ENCODE results near the gene TGM3. TPM values are rescaled to one million over a fixed set of nuclear protein-coding genes. Genes with fewer than 3 reads are reported as not detected.

TGM3 gene
- total RNA-seq, 1 experiment from 2014 or later = 0.53 TPM

DNA sequence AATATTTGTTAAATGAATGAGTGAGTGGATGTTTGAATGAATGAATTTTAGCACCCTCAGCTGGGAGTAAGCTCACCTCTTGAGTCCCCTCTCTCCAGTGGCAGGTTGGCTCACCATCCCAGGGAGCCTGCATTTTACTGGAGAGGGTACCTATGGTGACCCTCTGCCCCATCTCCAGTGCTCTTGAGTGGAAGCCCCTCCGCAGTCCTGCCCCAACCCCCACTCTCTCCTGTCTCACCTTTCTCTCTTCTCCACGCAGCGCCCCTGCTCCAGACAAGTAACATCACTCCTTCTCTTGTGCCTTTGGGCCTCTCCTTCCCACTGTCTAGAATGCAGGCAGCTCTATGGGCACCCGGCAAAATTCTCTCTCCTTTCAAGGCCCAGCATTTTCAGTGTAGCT lies 11.3 kb downstream of the TGM3 start:
- no peak for DNase-seq (ENCODE audit: low spot score)

DNA sequence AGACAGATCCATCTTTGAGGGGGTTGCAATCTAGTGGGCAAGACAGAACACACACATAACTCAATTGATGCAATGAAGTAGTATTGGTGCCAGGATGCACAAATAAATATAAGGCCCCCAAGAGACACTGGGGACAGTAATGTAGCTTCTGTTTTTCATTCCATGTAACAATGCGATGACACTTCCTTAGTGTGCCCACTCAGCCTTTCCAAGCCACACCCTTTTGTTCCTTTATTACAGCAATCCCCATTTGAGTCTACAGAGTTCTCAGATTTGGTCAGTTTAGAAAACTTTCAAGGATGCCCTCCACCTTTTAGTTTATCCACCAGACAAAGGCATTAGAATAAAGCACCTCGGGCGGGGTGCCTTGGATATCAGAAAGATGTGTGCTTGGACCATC lies 15.5 kb downstream of the TGM3 start:
- no peak for DNase-seq (ENCODE audit: low spot score)

DNA sequence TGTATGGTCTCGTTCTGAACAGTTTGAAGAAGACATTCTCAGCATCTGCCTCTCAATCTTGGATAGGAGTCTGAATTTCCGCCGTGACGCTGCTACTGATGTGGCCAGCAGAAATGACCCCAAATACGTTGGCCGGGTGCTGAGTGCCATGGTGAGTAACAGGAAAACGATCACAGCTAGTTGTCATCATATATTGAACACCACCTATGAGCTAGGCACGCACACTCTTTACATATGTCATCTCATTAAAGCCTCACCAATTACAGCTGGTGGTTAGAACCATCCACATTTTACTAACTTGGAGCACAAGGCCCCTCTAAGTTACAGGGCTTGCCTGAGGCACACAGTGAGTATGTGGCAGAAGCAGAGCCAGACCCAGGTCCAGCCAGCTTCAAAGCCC lies 17.1 kb downstream of the TGM3 start:
- no peak for DNase-seq (ENCODE audit: low spot score)

- DNase-seq (ENCODE audit: low spot score) = no peak
Observed at GRCh38 chr20:2313316-2313715, 17.5 kb downstream of the TGM3 start.

DNA sequence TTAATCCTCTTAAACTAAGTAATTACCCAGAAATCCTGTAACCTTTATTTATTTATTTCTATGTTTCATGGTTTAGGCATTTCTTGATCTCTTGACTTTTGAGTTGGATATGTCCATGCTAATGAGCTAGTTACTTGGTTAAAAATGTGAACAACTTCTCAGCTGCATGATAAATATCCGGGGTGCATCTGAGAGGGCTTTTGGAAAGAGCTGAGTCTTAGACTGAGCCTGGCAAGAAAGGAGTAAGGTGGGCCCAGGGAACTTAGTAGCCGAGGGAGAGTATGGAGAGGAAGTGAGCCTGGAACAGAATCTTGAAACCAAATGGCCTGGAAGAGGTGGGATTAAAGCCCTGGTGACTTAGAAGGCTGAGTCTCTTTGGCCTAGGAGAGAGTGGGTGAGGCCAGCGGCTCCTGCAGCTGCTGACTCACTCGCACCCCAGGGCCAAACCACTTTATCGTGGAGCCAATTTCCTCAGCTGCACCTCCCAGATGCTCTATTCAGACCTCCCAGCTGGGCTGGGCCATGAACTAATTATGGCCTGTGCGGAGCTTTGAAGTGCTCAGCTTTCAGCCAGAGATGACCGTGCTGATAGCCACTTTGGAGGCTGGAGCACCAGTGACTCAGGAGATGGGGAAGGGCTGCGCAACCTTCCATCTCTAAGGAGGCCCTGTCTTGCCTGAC lies 19.1 kb downstream of the TGM3 start:
- DNase-seq (ENCODE audit: low spot score) = peak; percentile 98

- no peak for DNase-seq (ENCODE audit: low spot score)
Observed at GRCh38 chr20:2315440-2315778, 19.6 kb downstream of the TGM3 start.

DNA sequence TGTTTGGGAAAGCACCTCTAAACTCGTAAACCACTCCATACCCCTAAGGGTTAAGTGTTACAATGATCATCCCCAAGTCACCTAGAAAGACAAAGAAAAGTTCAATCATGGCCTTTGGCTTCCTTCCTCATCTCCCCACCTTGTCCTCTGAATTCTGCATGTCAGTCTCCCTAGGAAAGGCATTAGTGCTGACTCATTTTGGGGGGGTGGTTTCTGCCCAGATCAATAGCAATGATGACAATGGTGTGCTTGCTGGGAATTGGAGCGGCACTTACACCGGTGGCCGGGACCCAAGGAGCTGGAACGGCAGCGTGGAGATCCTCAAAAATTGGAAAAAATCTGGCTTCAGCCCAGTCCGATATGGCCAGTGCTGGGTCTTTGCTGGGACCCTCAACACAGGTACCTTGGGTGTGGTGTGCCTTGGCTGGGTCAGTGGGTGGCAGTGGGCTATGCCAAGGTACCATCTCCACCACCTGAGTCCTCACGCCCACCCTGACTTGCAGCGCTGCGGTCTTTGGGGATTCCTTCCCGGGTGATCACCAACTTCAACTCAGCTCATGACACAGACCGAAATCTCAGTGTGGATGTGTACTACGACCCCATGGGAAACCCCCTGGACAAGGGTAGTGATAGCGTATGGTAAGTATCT lies 21.2 kb downstream of the TGM3 start:
- DNase-seq (ENCODE audit: low spot score) = no peak

GRCh38 chr20:2320813-2321658 lies 25.2 kb downstream of the TGM3 start:
- DNase-seq (ENCODE audit: low spot score) = no peak

DNA sequence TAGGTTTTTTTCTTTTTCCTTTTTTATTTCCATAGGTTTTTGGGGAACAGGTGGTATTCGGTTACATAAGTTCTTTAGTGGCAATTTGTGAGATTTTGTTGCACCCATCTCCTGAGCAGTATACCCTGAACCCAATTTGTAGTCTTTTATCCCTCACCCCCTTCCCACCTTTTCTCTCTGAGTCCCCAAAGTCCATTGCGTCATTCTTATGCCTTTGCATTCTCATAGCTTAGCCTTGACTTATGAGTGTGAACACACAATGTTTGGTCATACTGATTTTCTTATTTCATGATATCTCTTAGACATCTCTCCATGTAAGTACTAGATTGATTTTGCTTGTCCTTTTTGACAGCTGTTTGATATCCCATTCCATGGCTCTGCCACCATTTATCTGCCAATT lies 27.2 kb downstream of the TGM3 start:
- DNase-seq (ENCODE audit: low spot score) = no peak

- DNase-seq (ENCODE audit: low spot score) = no peak
Observed at GRCh38 chr20:2326046-2326445, 30.2 kb downstream of the TGM3 start.

GRCh38 chr20:2327620-2328555 lies 32.1 kb downstream of the TGM3 start:
- no peak for DNase-seq (ENCODE audit: low spot score)

- no peak for DNase-seq (ENCODE audit: low spot score)
Observed at GRCh38 chr20:2329286-2329685, 33.5 kb downstream of the TGM3 start.

DNA sequence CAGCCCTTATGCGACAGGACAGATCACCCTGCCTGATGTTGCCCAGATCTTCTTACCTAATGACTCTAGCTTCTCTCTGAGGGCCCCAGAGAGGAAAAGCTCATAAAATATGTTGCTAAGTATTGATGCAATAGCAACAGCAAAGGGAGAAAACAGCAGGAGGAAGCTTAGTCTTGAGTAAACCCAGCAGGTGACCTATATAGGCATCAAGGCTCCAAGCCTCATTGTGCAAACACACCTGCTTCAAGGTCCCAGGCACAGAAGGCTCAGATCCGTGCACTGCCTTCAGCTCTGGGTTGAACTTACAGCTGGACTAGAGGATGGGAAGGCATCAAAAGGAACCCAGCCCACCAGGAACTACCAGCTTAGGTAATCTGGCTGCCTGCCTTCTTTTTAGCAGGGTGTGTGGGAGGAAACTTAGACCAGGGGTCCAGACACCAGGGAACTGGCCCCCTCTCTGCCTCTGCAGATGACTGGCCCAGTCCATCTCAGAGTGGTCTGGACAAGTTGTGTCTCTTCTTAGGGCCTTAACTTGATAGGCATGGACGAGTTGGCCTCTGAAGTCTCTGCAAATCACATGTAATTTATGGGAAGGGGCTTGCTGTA lies 34.4 kb downstream of the TGM3 start:
- DNase-seq (ENCODE audit: low spot score) = no peak

GRCh38 chr20:2331106-2331505 lies 35.3 kb downstream of the TGM3 start:
- DNase-seq (ENCODE audit: low spot score) = no peak

GRCh38 chr20:2331901-2332565 lies 36.2 kb downstream of the TGM3 start:
- no peak for DNase-seq (ENCODE audit: low spot score)

GRCh38 chr20:2332711-2333110 lies 36.9 kb downstream of the TGM3 start:
- no peak for DNase-seq (ENCODE audit: low spot score)

DNA sequence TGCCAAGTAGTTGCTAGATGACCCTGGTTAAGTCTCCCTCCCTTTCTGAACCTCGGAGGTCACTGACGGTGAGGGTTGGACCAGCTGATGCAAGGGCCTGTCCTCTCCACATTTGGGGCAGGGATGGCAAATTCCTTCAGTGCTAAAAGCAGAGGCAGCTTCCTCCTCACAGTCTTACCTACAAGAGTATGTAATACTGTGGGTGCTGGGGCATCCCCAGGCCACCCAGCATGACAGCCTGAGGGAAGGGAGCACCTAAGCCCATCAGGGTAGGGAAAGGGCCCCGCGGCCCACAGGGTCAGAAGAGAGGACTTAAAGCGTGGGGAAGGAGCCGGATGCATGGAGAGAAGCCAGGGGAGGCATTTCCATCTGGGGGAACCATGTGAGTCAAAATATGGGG lies 38.0 kb downstream of the TGM3 start:
- no peak for DNase-seq (ENCODE audit: low spot score)

DNA sequence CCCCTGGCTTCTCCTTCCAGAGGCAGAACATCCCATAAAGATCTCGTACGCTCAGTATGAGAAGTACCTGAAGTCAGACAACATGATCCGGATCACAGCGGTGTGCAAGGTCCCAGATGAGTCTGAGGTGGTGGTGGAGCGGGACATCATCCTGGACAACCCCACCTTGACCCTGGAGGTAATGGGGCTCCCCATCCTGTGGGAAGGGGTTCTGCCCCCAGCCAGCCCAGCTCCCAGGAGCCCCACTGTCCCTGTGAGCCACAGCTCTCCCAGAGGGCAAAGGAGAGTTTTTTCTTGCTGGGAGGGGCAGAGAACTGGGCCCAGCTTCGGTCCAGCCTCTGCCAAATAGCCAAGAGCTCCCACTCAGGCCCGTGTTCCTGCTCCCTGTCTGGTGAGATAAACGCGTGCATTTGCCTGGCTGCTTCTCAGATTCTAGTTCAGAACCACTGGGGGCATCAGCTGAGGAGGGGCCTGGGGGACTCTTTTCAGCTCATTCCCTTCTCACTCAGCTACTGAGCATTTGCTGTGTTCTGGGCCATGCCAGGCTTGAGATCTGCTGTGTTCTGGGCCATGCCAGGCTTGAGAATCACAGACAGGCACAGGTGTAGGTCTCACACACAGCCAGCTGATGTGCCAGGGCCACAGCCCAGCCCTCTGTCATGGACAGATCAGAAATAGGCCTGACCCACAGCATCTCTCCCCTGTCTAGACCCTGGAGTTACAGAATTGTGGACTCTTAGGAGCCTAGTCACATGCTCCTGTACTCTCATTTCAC lies 39.5 kb downstream of the TGM3 start:
- DNase-seq (ENCODE audit: low spot score) = no peak

DNA sequence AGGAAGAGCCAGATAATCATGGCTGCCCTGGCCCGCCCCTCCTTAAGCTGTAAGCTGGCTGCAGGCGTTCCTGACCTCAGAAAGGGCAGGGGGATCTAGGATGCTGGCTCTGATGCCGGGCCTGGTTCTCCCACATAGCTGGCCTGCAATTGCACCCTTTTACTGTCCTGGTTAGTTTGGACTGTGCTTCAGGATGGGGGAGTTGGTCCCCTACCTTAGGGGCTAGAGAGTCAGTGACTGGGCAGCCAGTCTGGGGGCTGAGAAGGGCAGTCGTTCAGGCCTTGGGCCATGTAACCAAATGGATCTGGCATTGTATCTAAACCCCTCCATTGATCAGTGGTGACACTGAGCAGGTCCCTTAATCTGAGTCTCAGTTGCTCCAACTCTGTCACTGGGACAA lies 40.7 kb downstream of the TGM3 start:
- no peak for DNase-seq (ENCODE audit: low spot score)

DNA sequence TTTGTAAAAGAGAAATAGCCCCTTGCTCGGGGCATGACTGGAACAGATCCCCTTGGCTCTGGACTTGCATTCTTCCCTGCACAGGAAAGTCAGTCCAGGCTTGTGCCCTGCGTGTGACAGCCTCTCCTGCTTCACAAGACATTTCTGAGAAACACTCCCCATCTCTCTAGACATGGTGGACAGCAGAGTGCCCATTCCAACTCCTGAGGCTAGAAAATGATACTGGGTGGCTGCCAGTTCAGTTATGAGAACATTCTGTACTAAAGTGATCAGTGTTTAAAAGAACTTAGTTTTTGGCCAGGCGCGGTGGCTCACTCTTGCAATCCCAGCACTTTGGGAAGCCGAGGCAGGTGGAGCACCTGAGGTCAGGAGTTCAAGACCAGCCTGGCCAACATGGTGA lies 41.3 kb downstream of the TGM3 start:
- DNase-seq (ENCODE audit: low spot score) = no peak

Data from A172 (cell line).